SJSA1 (cell line): ENCODE data around the gene STX2. TPM values are rescaled to one million over a fixed set of nuclear protein-coding genes. Genes with fewer than 3 reads are reported as not detected.

Source experiments
- DNase-seq, 2 experiments: peaks; one replicate each; pipeline ENCODE4 v3.0.0-alpha.2; 2015 to 2020; ENCODE audit warnings: low spot score in 2 of 2, low read depth in 1 of 2
- H3K27ac ChIP-seq: fragments of 250-450 bp; sonication (Bioruptor Pico); 2 replicates; pipeline ENCODE4 v1.5.1; 2020; ENCODE audit warnings: mild to moderate bottlenecking, moderate library complexity
- H3K27me3 ChIP-seq: fragments of 250-450 bp; sonication (Bioruptor Pico); replicated peaks from 2 replicates; pipeline ENCODE4 v1.5.1; 2020; ENCODE audit warnings: mild to moderate bottlenecking, moderate library complexity
- H3K36me3 ChIP-seq: fragments of 250-450 bp; sonication (Bioruptor Pico); 2 replicates; pipeline ENCODE4 v1.5.1; 2020; ENCODE audit warnings: mild to moderate bottlenecking
- H3K4me1 ChIP-seq: fragments of 250-450 bp; sonication (Bioruptor Pico); replicated peaks from 2 replicates; pipeline ENCODE4 v1.6.1; 2021; ENCODE audit warnings: mild to moderate bottlenecking
- H3K4me3 ChIP-seq: fragments of 250-450 bp; sonication (Bioruptor Pico); 2 replicates; pipeline ENCODE4 v1.5.1; 2020; ENCODE audit warnings: mild to moderate bottlenecking
- H3K9me3 ChIP-seq: fragments of 250-450 bp; sonication (Bioruptor Pico); replicated peaks from 2 replicates; pipeline ENCODE4 v1.5.1; 2020; ENCODE audit warnings: mild to moderate bottlenecking
- total RNA-seq: library from RNA; depleted of rRNA; stranded (reverse); fragments of >200 nt; shearing (Covaris generic); gene quantifications from 2 replicates; pipeline ENCODE4 v1.2.3, GENCODE V29; 2014; rRNA removed

Gene STX2
- total RNA-seq, 1 experiment from 2014 or later = 47.9 TPM

DNA sequence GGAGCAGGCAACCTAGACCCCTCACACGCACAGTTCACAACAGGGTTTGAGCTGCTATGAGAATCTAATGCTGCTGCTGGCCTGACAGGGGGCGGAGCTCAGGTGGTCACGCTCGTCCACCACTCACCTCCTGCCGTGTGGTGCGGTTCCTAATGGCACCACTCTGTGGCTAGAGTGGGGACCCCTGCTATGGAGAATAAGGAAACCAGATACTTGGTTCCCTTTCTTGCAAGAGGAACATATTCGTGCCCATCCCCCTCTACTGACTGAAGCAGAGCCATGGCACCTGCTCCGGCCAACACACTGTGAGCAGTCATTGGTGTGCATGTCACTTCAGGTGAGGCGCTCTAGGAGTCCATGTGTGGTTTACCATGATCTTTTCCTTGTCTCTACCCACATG is 92.5 kb downstream of the STX2 start:
- H3K27me3 ChIP-seq = no peaks in the 10 kb centered on the region
- no peak for DNase-seq
- no peak overlapping the region for H3K4me3 ChIP-seq
- no peaks in the 10 kb centered on the region for H3K9me3 ChIP-seq
- no peaks in the 10 kb centered on the region for H3K36me3 ChIP-seq
- no peak overlapping the region for H3K27ac ChIP-seq
- no peaks in the 10 kb centered on the region for H3K4me1 ChIP-seq

DNA sequence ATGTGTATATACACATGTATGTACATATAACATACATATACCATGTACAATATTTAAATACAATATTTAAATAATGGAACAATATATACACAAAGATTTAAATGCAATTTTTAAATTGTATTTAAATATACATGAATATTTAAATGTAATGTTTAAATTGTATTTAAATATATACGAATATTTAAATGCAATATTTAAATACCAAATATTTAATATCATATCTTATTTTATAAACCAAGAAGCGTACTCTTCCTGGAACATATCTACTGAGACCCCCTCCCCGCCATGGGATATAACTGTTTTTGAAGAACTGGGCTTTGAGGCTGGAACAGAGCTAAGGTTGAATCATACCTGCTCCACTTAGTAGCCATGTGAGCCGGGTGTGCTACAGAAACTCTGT is 93.1 kb downstream of the STX2 start:
- no peak overlapping the region for H3K4me3 ChIP-seq
- no peak for DNase-seq
- no peaks in the 10 kb centered on the region for H3K27me3 ChIP-seq
- H3K9me3 ChIP-seq = no peaks in the 10 kb centered on the region
- no peaks in the 10 kb centered on the region for H3K36me3 ChIP-seq
- no peak overlapping the region for H3K27ac ChIP-seq
- H3K4me1 ChIP-seq = no peaks in the 10 kb centered on the region

DNA sequence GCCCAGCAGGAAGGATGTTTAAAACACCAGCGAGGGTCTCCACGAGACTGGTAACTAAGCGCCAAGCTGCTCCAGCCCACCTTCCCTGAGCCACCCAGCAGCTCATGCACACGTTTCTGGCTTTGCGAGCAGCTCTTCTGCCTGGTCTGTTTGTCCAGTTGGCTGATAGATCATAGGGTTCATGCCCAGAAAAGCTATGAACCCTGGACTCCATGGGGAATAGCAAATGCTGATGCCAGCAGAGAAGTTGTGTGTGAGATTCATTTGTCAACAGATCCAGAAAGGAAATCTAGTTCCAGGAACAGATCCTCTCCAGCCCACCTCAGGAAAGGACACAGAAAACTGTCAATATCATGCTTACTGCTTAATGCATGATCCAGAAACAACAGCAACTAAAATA is 94.8 kb downstream of the STX2 start:
- Histone ChIP-seq H3K4me3 (no peak overlapping the region), H3K36me3 (no peaks in the 10 kb centered on the region), H3K9me3 (no peaks in the 10 kb centered on the region), H3K4me1 (no peaks in the 10 kb centered on the region), H3K27ac (no peak overlapping the region), H3K27me3 (no peaks in the 10 kb centered on the region)
- DNase-seq = no peak

DNA sequence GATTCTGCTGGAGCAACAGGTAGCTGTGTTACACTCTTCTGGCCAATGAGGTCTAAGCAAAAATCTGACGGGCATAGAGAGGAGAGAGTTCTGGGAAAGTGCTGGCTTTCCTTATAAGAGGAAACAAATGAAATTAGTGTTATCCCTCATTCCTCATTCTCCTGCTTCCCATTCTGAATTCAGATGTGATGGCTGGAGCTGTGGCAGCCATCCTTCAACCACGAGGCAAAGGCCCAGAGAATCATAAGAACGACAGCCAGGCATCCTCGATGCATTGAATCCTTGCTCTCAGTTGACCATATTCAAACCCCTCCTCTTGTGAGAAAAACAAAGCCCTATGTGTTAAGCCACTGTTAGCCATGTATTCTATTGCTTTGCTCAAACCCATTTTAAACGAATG is 95.4 kb downstream of the STX2 start:
- H3K4me1 ChIP-seq = no peaks in the 10 kb centered on the region
- H3K4me3 ChIP-seq = no peak overlapping the region
- no peaks in the 10 kb centered on the region for H3K36me3 ChIP-seq
- no peaks in the 10 kb centered on the region for H3K27me3 ChIP-seq
- H3K27ac ChIP-seq = no peak overlapping the region
- H3K9me3 ChIP-seq = no peaks in the 10 kb centered on the region
- no peak for DNase-seq

DNA sequence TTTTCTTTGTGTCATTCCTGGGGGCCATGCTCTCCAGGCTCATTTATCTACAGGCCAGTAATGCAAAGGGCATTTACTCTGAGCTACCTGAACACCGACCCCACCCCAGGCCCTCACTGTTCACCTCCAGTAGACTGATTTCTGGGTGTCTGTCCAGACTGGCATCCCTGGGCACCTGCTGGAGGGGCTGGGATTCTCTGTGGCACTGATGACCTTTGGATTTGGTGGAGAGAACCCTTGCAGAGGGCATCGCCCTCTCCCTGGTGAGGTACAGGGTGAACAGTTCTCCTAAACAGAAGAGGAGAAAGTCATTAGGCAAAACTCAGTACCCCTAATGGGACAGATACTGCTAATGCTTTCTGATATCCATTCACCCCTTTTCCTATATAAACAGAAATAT is 95.9 kb downstream of the STX2 start:
- Histone ChIP-seq H3K4me1 (no peaks in the 10 kb centered on the region), H3K36me3 (no peaks in the 10 kb centered on the region), H3K4me3 (no peak overlapping the region), H3K9me3 (no peaks in the 10 kb centered on the region), H3K27me3 (no peaks in the 10 kb centered on the region), H3K27ac (no peak overlapping the region)
- no peak for DNase-seq

DNA sequence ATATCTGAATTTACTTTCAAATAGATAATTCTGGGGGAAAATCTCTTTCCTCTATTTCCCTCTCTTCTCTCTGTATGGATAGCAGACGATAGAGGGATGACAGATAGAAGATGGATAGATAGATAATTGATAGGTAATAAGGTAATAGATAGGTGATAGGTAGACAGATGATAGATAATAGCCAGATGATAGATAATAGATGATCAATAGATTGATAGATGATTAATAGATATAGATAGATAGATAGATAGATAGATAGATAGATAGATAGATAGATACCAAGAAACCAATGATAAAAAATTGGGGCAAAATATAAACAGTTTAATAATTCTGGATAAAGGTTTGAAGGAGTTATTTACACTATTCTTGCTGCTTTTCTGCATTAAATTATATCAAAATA is 96.3 kb downstream of the STX2 start:
- Histone ChIP-seq H3K27me3 (no peaks in the 10 kb centered on the region), H3K36me3 (no peaks in the 10 kb centered on the region), H3K4me1 (no peaks in the 10 kb centered on the region), H3K9me3 (no peaks in the 10 kb centered on the region), H3K4me3 (no peak overlapping the region), H3K27ac (no peak overlapping the region)
- DNase-seq = no peak

DNA sequence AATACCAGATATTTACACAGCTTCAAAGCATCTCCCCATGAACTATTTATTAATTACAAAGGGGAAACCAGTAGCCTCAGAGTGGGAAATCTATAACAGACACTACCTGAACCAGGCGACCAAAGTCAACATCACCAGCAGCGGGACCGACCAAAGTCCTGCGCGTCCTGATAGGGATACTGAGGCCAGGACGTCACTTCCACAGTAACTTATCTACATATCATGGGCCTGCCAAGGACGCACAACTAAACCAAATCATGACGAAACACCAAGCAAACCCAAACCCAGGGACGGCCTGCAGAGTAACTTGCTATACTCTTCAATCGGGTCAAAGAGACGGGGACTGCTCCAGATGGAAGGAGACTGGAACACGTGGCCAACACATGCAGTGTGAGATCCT is 96.9 kb downstream of the STX2 start:
- H3K4me1 ChIP-seq = no peaks in the 10 kb centered on the region
- H3K27ac ChIP-seq = no peak overlapping the region
- H3K4me3 ChIP-seq = no peak overlapping the region

More for the DNA sequence above, 96.9 kb downstream of the STX2 start:
- DNase-seq = no peak
- no peaks in the 10 kb centered on the region for H3K9me3 ChIP-seq
- H3K27me3 ChIP-seq = no peaks in the 10 kb centered on the region
- H3K36me3 ChIP-seq = no peaks in the 10 kb centered on the region

Other genes starting within 250 kb of the STX2 start
- 0.16 TPM in 1 of 2 replicates, not detected in the other for gene RIMBP2, start 123.0 kb downstream of the STX2 start, total RNA-seq
- 606 and 623 TPM in 2 replicates for gene RAN, start 32.8 kb upstream of the STX2 start, total RNA-seq
- 1.0 TPM in 1 of 2 replicates, not detected in the other for gene ADGRD1, start 114.7 kb upstream of the STX2 start, total RNA-seq